ENCODE results near the gene FSCN2.

Gene FSCN2

GRCh38 chr17:81513753-81514488 lies 14.3 kb upstream of the FSCN2 start:
- DNase-seq, result peak; percentile 27

GRCh38 chr17:81514489-81514738 lies 13.8 kb upstream of the FSCN2 start:
- DNase-seq, result no peak

- DNase-seq, result peak; percentile 61
Measured at GRCh38 chr17:81514739-81515529, 13.2 kb upstream of the FSCN2 start.

GRCh38 chr17:81515530-81516041 lies 12.6 kb upstream of the FSCN2 start:
- DNase-seq, result no peak

GRCh38 chr17:81516439-81516838 lies 11.7 kb upstream of the FSCN2 start:
- DNase-seq, result no peak

- DNase-seq, result no peak
Measured at GRCh38 chr17:81517009-81517338, 11.2 kb upstream of the FSCN2 start.

GRCh38 chr17:81517339-81518112 lies 10.7 kb upstream of the FSCN2 start:
- DNase-seq, result no peak

GRCh38 chr17:81518113-81518784 lies 9.9 kb upstream of the FSCN2 start:
- DNase-seq, result no peak

- DNase-seq, result no peak
Measured at GRCh38 chr17:81518785-81519283, 9.3 kb upstream of the FSCN2 start.

- peak; percentile 63 for DNase-seq
Measured at GRCh38 chr17:81519284-81520020, 8.7 kb upstream of the FSCN2 start.

GRCh38 chr17:81520021-81520901 lies 7.9 kb upstream of the FSCN2 start:
- DNase-seq, result no peak

- DNase-seq, result no peak
Measured at GRCh38 chr17:81522491-81523401, 5.4 kb upstream of the FSCN2 start.

- DNase-seq, result no peak
Measured at GRCh38 chr17:81523402-81524038, 4.7 kb upstream of the FSCN2 start.

- DNase-seq, result no peak
Measured at GRCh38 chr17:81524039-81524864, 3.9 kb upstream of the FSCN2 start.

- no peak for DNase-seq
Measured at GRCh38 chr17:81524865-81525159, 3.4 kb upstream of the FSCN2 start.

GRCh38 chr17:81526662-81527571 lies 1.3 kb upstream of the FSCN2 start:
- no peak for DNase-seq

GRCh38 chr17:81528384-81528650 lies 140 bp downstream of the FSCN2 start:
- DNase-seq, result no peak

All from activated effector memory CD4-positive, alpha-beta T cell treated with Interleukin-2 at 50 U/mL for 16 hours (primary cell).